K562 treated with DMSO at 1 percent for 4 hours (cell line): Measurements from ENCODE around the gene VPS4B. TPM values are rescaled to one million over a fixed set of nuclear protein-coding genes. Genes with fewer than 3 reads are reported as not detected.

Experiments used
- total RNA-seq: library from RNA; unstranded; fragments of 300-600 nt; gene quantifications from 2 replicates; pipeline ENCODE4 v1.2.3, GENCODE V29; 2022; ENCODE audit not compliant: insufficient read depth

VPS4B gene
- total RNA-seq = 7.1 and 10.4 TPM in 2 replicates

GRCh38 chr18:63422087-63422863, at the start of gene VPS4B:
TSS of gene VPS4B (minus strand) at chr18:63422476. CDS start at chr18:63422259, 217 bp downstream.

DNA sequence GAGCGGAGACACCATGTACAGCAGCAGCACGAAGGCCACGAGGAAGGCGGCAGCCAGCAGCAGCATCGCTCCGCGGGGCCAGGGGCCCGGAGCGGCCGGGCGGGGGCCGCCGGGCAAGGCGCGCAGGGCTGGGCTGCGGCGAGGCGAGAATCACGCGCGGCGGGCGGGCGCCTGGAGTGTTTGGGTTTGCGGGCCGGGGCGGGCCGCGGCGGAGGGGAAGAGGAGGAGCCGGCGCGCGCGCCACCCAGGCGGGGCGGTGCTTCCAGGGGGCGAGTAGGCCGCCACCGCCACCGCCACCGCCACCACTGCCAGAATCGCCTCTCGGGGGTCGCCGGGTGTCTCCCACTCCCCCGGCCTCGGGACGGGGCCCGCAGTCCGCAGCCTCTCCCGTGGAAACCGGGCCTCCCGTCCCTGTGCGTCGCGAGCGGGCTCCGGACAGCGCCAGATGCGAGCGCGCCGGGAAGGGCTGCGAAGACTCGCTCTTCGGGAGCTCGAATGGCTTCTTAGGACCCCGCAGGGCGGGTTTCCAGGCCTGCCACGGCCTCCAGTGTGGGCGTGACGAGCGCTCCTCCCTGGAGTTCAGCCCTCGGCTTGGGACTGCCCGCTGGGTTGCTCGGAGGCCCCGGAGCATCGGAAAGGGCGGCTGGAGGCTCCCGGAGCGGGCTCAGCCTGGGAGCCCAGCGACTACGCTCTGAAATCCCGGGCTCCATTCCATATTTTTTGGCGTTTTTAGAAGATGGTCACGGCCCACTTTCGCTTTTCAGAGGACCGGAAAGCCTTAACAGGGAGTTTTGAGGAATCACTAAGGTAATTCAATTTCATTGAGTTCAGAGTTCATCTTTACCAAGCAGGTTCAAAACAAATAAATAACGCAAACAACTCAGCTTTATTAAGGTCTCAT, 55.0 kb downstream of the VPS4B start, which contains the start of gene KDSR:
Gene KDSR (minus strand): TSS at position 154 of the 901 bp plus-strand sequence. CDS start 88 bp downstream, at position 66.

Other genes with a start within 250 kb of the VPS4B start
- 0.15 TPM in 1 of 2 replicates, not detected in the other for gene BCL2, start 102.7 kb downstream of the VPS4B start, total RNA-seq
- 7.9 and 14.7 TPM in 2 replicates for gene KDSR, start 55.3 kb downstream of the VPS4B start, total RNA-seq
- gene SERPINB5, start 54.5 kb upstream of the VPS4B start, total RNA-seq = not detected in 2 replicates
- not detected in 2 replicates for gene SERPINB12, start 119.9 kb upstream of the VPS4B start, total RNA-seq
- not detected in 2 replicates for gene SERPINB13, start 164.9 kb upstream of the VPS4B start, total RNA-seq
- not detected in 2 replicates for gene SERPINB4, start 221.8 kb upstream of the VPS4B start, total RNA-seq
- not detected in 2 replicates for gene SERPINB3, start 239.4 kb upstream of the VPS4B start, total RNA-seq